ENCODE measurements around the gene CORT.

CORT gene

GRCh38 chr1:10474613-10475507, 25.0 kb downstream of the CORT start, which contains the start of gene PEX14:
Gene PEX14, plus strand, starts transcription at chr1:10474950. Its CDS starts 17 bp downstream, at chr1:10474967.
- DNase-seq (ENCODE audit: low read depth), result peak; percentile 76

DNA sequence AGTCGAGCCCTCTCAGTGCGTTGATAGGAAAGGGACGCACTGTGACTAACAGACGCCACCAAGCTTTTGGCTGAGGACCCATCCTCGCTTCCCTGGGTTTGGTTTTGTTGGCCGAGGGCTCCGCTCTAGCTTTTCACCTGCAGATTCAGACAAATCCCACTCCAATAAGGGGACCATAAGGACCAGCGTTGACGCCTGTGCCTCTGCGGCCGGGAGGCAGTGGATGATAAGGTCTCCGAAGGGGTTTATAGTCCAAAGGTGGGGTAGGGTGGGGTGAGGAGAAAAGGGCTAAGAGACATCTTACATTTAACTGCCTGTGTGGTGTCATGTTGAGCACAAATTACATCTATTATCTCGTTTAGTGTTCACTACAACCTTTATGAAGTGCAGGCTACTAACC, 25.7 kb downstream of the CORT start:
- DNase-seq (ENCODE audit: low read depth), result no peak

GRCh38 chr1:10479296-10479695, 29.5 kb downstream of the CORT start:
- DNase-seq (ENCODE audit: low read depth), result no peak

GRCh38 chr1:10480614-10481013, 30.8 kb downstream of the CORT start:
- DNase-seq (ENCODE audit: low read depth), result no peak

- no peak for DNase-seq (ENCODE audit: low read depth)
Observed at GRCh38 chr1:10484521-10484920, 34.7 kb downstream of the CORT start.

- no peak for DNase-seq (ENCODE audit: low read depth)
Observed at GRCh38 chr1:10489291-10490055, 39.6 kb downstream of the CORT start.

GRCh38 chr1:10490286-10490970, 40.6 kb downstream of the CORT start:
- no peak for DNase-seq (ENCODE audit: low read depth)

DNA sequence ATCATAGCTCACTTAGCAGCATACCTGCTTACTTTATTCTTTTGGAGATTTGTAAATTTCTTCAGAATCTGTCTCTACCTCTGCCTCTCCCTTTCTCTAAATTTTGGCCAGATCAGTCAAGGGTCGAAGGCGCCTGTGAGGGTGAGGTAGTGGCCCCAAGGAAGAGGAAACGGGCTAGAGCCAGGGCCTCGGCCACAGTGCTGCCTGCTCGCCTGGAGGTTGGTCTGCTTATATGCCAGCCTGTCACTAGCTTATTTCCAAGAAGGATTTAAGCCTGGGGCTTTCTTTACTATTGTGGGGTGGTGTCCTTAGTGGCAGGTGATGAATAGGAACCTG, 44.6 kb downstream of the CORT start:
- DNase-seq (ENCODE audit: low read depth), result no peak

GRCh38 chr1:10494754-10495474, 45.1 kb downstream of the CORT start:
- peak; percentile 79 for DNase-seq (ENCODE audit: low read depth)

- DNase-seq (ENCODE audit: low read depth), result no peak
Observed at GRCh38 chr1:10495475-10495817, 45.6 kb downstream of the CORT start.

DNA sequence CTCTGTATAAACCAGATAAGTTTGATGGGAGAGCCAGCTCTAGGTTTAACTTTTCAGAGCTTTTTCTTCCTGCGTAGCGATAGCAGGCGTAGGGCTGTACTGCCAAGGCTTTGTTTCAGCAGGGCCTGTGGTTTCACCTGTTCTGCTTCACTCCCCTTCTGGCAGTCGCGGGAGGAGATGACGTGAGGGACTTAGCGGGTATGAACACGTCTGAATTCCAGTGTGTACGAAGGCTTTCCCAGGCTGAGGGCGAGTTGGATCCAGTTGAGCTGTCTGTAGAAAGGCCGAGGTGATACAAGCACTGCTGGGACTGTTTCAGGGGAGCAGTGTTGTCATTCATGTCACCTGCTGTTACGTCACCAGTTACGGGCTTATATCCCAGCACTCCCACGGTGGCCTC, 46.1 kb downstream of the CORT start:
- peak; percentile 18 for DNase-seq (ENCODE audit: low read depth)

GRCh38 chr1:10497109-10497508, 47.3 kb downstream of the CORT start:
- no peak for DNase-seq (ENCODE audit: low read depth)

GRCh38 chr1:10498231-10498630, 48.4 kb downstream of the CORT start:
- no peak for DNase-seq (ENCODE audit: low read depth)
